Measurements from ENCODE around the gene IPCEF1. TPM values are rescaled to one million over a fixed set of nuclear protein-coding genes. Genes with fewer than 3 reads are reported as not detected.

IPCEF1 gene
- polyA plus RNA-seq, 2 of the 4 experiments (the other 2 are of a cell fraction): 0.01 TPM; not detected in 1

- TF ChIP-seq HES2 (IDR thresholded peaks at IDR 0.05) (no peak), SREBF2 (IDR thresholded peaks at IDR 0.05) (no peak), FOSB (CRISPR knock-in tag; IDR thresholded peaks at IDR 0.05) (no peak), TFCP2L1 (CRISPR knock-in tag; IDR thresholded peaks at IDR 0.05) (no peak), HEYL (CRISPR knock-in tag; IDR thresholded peaks at IDR 0.05) (no peak), EHMT2 (IDR thresholded peaks at IDR 0.05; ENCODE audit: low read depth) (no peak), GATA3 (IDR thresholded peaks at IDR 0.05; ENCODE audit: borderline replicate concordance) (no peak), ZSCAN20 (CRISPR knock-in tag; IDR thresholded peaks at IDR 0.05) (no peak), JUN (IDR thresholded peaks at IDR 0.05) (no peak), HMGXB4 (CRISPR knock-in tag; IDR thresholded peaks at IDR 0.05; ENCODE audit: borderline replicate concordance) (no peak), ESRRA (IDR thresholded peaks at IDR 0.05; ENCODE audit: borderline replicate concordance, low read length) (no peak)
- ChIA-PET CTCF (interaction anchor here (1.2 kb wide), 1 partner anchor 111 kb away, joined by 3 read pairs; no protein-coding TSS in a partner anchor), POLR2A (no interaction called here)
- no peaks in the 10 kb centered on the region for H3K4me1 ChIP-seq
- no peak overlapping the region for H3K4me3 ChIP-seq
- FAIRE-seq (no peak), DNase-seq (ENCODE audit: low read depth in 1 of 2, low spot score in 1 of 2) (no peak), ATAC-seq (no peak)
- H3K27ac ChIP-seq: no peak overlapping the region
- no peak overlapping the region for H3K4me2 ChIP-seq
- 63% methylated on average over 9 of the region's 9 CpGs for WGBS (ENCODE audit: missing lambda C conversion rate)
- H3K9me3 ChIP-seq: no peaks in the 10 kb centered on the region
Observed at GRCh38 chr6:154166140-154166539, 190.5 kb downstream of the IPCEF1 start.

- no peak for TF ChIP-seq CHD4 (IDR thresholded peaks at IDR 0.05; ENCODE audit: borderline replicate concordance)
- TF ChIP-seq PHF8 (IDR thresholded peaks at IDR 0.05; ENCODE audit: borderline replicate concordance, low read depth): no peak
- TF ChIP-seq JUN (IDR thresholded peaks at IDR 0.05): no peak
- no peak for TF ChIP-seq GATA3 (IDR thresholded peaks at IDR 0.05; ENCODE audit: borderline replicate concordance)
- TF ChIP-seq ZNF302 (CRISPR knock-in tag; IDR thresholded peaks at IDR 0.05): no peak
- ChIA-PET CTCF (interaction anchor here (1.2 to 3.0 kb wide), 2 partner anchors 11 to 112 kb away, joined by 3 to 11 read pairs; no protein-coding TSS in a partner anchor), POLR2A (no interaction called here)
- WGBS (ENCODE audit: missing lambda C conversion rate): 42% methylated on average over 2 of the region's 2 CpGs
- Histone ChIP-seq H3K9me3 (no peaks in the 10 kb centered on the region), H3K4me2 (no peak overlapping the region), H3K4me1 (no peaks in the 10 kb centered on the region), H3K27ac (no peak overlapping the region), H3K4me3 (no peak overlapping the region)
- ATAC-seq: no peak
- no peak for FAIRE-seq
- no peak for DNase-seq (ENCODE audit: low read depth in 1 of 2, low spot score in 1 of 2)
Observed at GRCh38 chr6:154165478-154165877, 191.1 kb downstream of the IPCEF1 start.

GRCh38 chr6:154164397-154164796 is 192.2 kb downstream of the IPCEF1 start:
- TF ChIP-seq JUNB (IDR thresholded peaks at IDR 0.05): no peak
- no peak for TF ChIP-seq RARB (CRISPR knock-in tag; IDR thresholded peaks at IDR 0.05)
- no peak for TF ChIP-seq RNF2 (IDR thresholded peaks at IDR 0.05; ENCODE audit: borderline replicate concordance, low read depth)
- TF ChIP-seq SMC3 (IDR thresholded peaks at IDR 0.05): no peak
- no peak for TF ChIP-seq NPAS2 (CRISPR knock-in tag; IDR thresholded peaks at IDR 0.05; ENCODE audit: borderline replicate concordance)
- TF ChIP-seq PHF8 (IDR thresholded peaks at IDR 0.05; ENCODE audit: borderline replicate concordance, low read depth): no peak
- TF ChIP-seq ELK1 (IDR thresholded peaks at IDR 0.05; ENCODE audit: low read depth, low read length): no peak
- H3K4me1 ChIP-seq: no peaks in the 10 kb centered on the region
- POLR2A ChIA-PET: no interaction called here
- no peak overlapping the region for H3K4me3 ChIP-seq
- FAIRE-seq (no peak), DNase-seq (ENCODE audit: low read depth in 1 of 2, low spot score in 1 of 2) (no peak), ATAC-seq (no peak)
- H3K9me3 ChIP-seq: no peaks in the 10 kb centered on the region
- WGBS (ENCODE audit: missing lambda C conversion rate): 78% methylated on average over 5 of the region's 5 CpGs
- CTCF ChIA-PET: interaction anchor here (3.0 kb wide), 1 partner anchor 10 kb away, joined by 11 read pairs; no protein-coding TSS in a partner anchor
- H3K4me2 ChIP-seq: no peak overlapping the region
- H3K27ac ChIP-seq: no peak overlapping the region
